Endodermal cell (in vitro differentiated cells): ENCODE data around the gene DGKH. TPM values are rescaled to one million over a fixed set of nuclear protein-coding genes. Genes with fewer than 3 reads are reported as not detected.

ENCODE experiments used
- DNase-seq: peaks from one replicate; pipeline ENCODE4 v3.0.0-alpha.2; 2017
- H3K27ac ChIP-seq: 2 replicates; pipeline ENCODE4 v1.5.1; 2013; ENCODE audit warnings: mild to moderate bottlenecking, low read depth, low read length, moderate library complexity
- H3K27me3 ChIP-seq: 2 replicates; pipeline ENCODE4 v1.6.1; 2013; ENCODE audit warnings: mild to moderate bottlenecking, low read length, moderate library complexity; ENCODE audit not compliant: insufficient read depth, control insufficient read depth, poor library complexity, severe bottlenecking
- H3K36me3 ChIP-seq: 2 replicates; pipeline ENCODE4 v1.7.0; 2013; ENCODE audit warnings: mild to moderate bottlenecking, low read length, moderate library complexity; ENCODE audit not compliant: control insufficient read depth, insufficient read depth
- H3K4me1 ChIP-seq: one replicate; pipeline ENCODE4 v1.7.0; 2013; ENCODE audit warnings: low read length; ENCODE audit not compliant: control insufficient read depth, insufficient read depth
- H3K4me3 ChIP-seq: 2 replicates; pipeline ENCODE4 v1.5.1; 2013; ENCODE audit warnings: mild to moderate bottlenecking, low read length, moderate library complexity
- H3K9ac ChIP-seq: 2 replicates; pipeline ENCODE4 v1.6.1; 2013; ENCODE audit warnings: mild to moderate bottlenecking, low read length, moderate library complexity; ENCODE audit not compliant: poor library complexity, severe bottlenecking; ENCODE audit errors: extremely low read depth
- H3K9me3 ChIP-seq: 2 replicates; pipeline ENCODE4 v1.6.1; 2013; ENCODE audit warnings: mild to moderate bottlenecking, low read length, moderate library complexity; ENCODE audit not compliant: control insufficient read depth
- H3K27ac Mint-ChIP-seq: 2 replicates; pipeline ENCODE4 v1.8.0; 2020; ENCODE audit warnings: mixed read lengths
- H3K27me3 Mint-ChIP-seq: 2 replicates; pipeline ENCODE4 v1.8.0; 2021; ENCODE audit warnings: mild to moderate bottlenecking, mixed read lengths; ENCODE audit not compliant: insufficient read depth
- H3K36me3 Mint-ChIP-seq: 2 replicates; pipeline ENCODE4 v1.8.0; 2020; ENCODE audit warnings: low read depth, mixed read lengths
- H3K4me1 Mint-ChIP-seq: 2 replicates; pipeline ENCODE4 v1.8.0; 2020; ENCODE audit warnings: mixed read lengths
- H3K4me3 Mint-ChIP-seq: 2 replicates; pipeline ENCODE4 v1.8.0; 2020; ENCODE audit warnings: mild to moderate bottlenecking, moderate library complexity, mixed read lengths
- H3K9me3 Mint-ChIP-seq: 2 replicates; pipeline ENCODE4 v1.8.0; 2020; ENCODE audit warnings: mild to moderate bottlenecking, mixed read lengths
- CTCF ChIP-seq: fragments of 200-600 bp; sonication (generic); conservative IDR thresholded peaks from 2 replicates; pipeline ENCODE4 v1.5.0; 2021; ENCODE audit warnings: antibody characterized with exemption, mild to moderate bottlenecking
- WGBS, 2 experiments: methylation state at CpG; one replicate each; pipeline versions ENCODE4 v1.1.5 to v1.1.7; 2013; ENCODE audit warnings: missing lambda C conversion rate in 2 of 2, mixed read lengths in 1 of 2; ENCODE audit not compliant: insufficient coverage in 1 of 2, insufficient read length in 1 of 2; 5-methylcytosine and 5-hydroxymethylcytosine counted together
- total RNA-seq, 2 donors: library from RNA; stranded (reverse); fragmentation: NEBNext Ultra II Directional in 1 of 2; extraction: Animal tissue kit (Norgen Biotek cat#: 25700) in 1 of 2; gene quantifications; 2 replicates in 1 of 2; 3 replicates in 1 of 2; pipeline ENCODE4 v1.2.1, GENCODE V29; 2021

DGKH gene
- total RNA-seq, 2 donors from 2014 or later, result 7.1 to 11.5 TPM

- Mint-ChIP-seq H3K36me3 (no peaks in the 10 kb centered on the region), H3K27me3 (no peaks in the 10 kb centered on the region), H3K4me3 (no peak overlapping the region), H3K4me1 (peaks cover 6% of the 10 kb centered on the region), H3K9me3 (peaks cover 1% of the 10 kb centered on the region), H3K27ac (no peak overlapping the region)
- Histone ChIP-seq H3K4me1 (no peaks in the 10 kb centered on the region), H3K9me3 (peaks cover 5% of the 10 kb centered on the region), H3K9ac (no peak overlapping the region), H3K36me3 (no peaks in the 10 kb centered on the region), H3K27ac (no peak overlapping the region), H3K27me3 (no peaks in the 10 kb centered on the region), H3K4me3 (no peak overlapping the region)
- WGBS, 2 experiments, result 90 to 93% methylated on average over 3 of the region's 3 CpGs
- no peak for DNase-seq
- no peak for TF ChIP-seq CTCF
Measured at GRCh38 chr13:42100960-42101359, 52.5 kb downstream of the DGKH start.

- WGBS, 2 experiments, result 88 to 100% methylated on average over 1 to 3 of the region's 3 CpGs
- Histone ChIP-seq H3K9me3 (peaks cover 5% of the 10 kb centered on the region), H3K27me3 (no peaks in the 10 kb centered on the region), H3K4me3 (no peak overlapping the region), H3K27ac (no peak overlapping the region), H3K4me1 (no peaks in the 10 kb centered on the region), H3K36me3 (no peaks in the 10 kb centered on the region), H3K9ac (no peak overlapping the region)
- Mint-ChIP-seq H3K27me3 (no peaks in the 10 kb centered on the region), H3K9me3 (peaks cover 1% of the 10 kb centered on the region), H3K36me3 (no peaks in the 10 kb centered on the region), H3K4me3 (no peak overlapping the region), H3K27ac (no peak overlapping the region), H3K4me1 (peaks cover 6% of the 10 kb centered on the region)
- no peak for TF ChIP-seq CTCF
- DNase-seq, result no peak
Measured at GRCh38 chr13:42101821-42102585, 53.6 kb downstream of the DGKH start.

GRCh38 chr13:42102961-42103865 lies 54.8 kb downstream of the DGKH start:
- Mint-ChIP-seq H3K4me1 (peaks cover 6% of the 10 kb centered on the region), H3K9me3 (peaks cover 1% of the 10 kb centered on the region), H3K36me3 (no peaks in the 10 kb centered on the region), H3K27ac (no peak overlapping the region), H3K4me3 (no peak overlapping the region), H3K27me3 (no peaks in the 10 kb centered on the region)
- DNase-seq, result no peak
- Histone ChIP-seq H3K27me3 (no peaks in the 10 kb centered on the region), H3K4me3 (no peak overlapping the region), H3K9ac (no peak overlapping the region), H3K9me3 (peaks cover 5% of the 10 kb centered on the region), H3K27ac (no peak overlapping the region), H3K4me1 (no peaks in the 10 kb centered on the region), H3K36me3 (no peaks in the 10 kb centered on the region)
- TF ChIP-seq CTCF, result no peak
- WGBS, 2 experiments, result 93 to 98% methylated on average over 2 to 5 of the region's 5 CpGs
